Upper lobe of right lung (tissue), 1 donor: Measurements from ENCODE around the gene ZNF524. TPM values are rescaled to one million over a fixed set of nuclear protein-coding genes. Genes with fewer than 3 reads are reported as not detected.

Experiments
- ATAC-seq: fragments of 200-7000 bp; cut with Tn5 transposase; one replicate; pipeline ENCODE4 v1.9.1; 2020; ENCODE audit warnings: mild to moderate bottlenecking, moderate library complexity
- DNase-seq: peaks from one replicate; pipeline ENCODE4 v3.0.0-alpha.2; 2020
- H3K27ac ChIP-seq: fragments of 200-600 bp; one replicate; pipeline ENCODE4 v1.8.0; 2022
- H3K27me3 ChIP-seq: fragments of 200-600 bp; one replicate; pipeline ENCODE4 v1.8.0; 2022; ENCODE audit warnings: mild to moderate bottlenecking
- H3K36me3 ChIP-seq: fragments of 200-600 bp; one replicate; pipeline ENCODE4 v1.8.0; 2022
- H3K4me1 ChIP-seq: fragments of 200-600 bp; one replicate; pipeline ENCODE4 v1.8.0; 2022
- H3K4me3 ChIP-seq: fragments of 200-600 bp; one replicate; pipeline ENCODE4 v1.8.0; 2022; ENCODE audit warnings: mild to moderate bottlenecking
- H3K9me3 ChIP-seq: fragments of 200-600 bp; one replicate; pipeline ENCODE4 v1.8.0; 2022
- intact Hi-C: fragments of 100-400 bp; cut with DNase I; formaldehyde crosslinking; loops from one replicate; pipeline ENCODE4 v1.11.0; 2022
- total RNA-seq: library from RNA; stranded (reverse); fragmentation: NEBNext Ultra II Directional; extraction: Animal tissue kit (Norgen Biotek cat#: 25700); gene quantifications from one replicate; pipeline ENCODE4 v1.2.1, GENCODE V29; 2021
- TF ChIP-seq, protein P1 (sequence below): fragments of 200-600 bp; IDR thresholded peaks from one replicate; pipeline ENCODE4 v1.8.0; 2022; ENCODE audit warnings: antibody characterized with exemption
- donor health status: DM: no; HTN: yes; CAD: no; lungs with severe emphysema.

ZNF524 gene
- total RNA-seq, 1 donor from 2014 or later = 28.6 TPM

- ATAC-seq (no peak), DNase-seq (no peak)
- no peaks in the 10 kb centered on the region for H3K27me3 ChIP-seq
- no peaks in the 10 kb centered on the region for H3K36me3 ChIP-seq
- no peak overlapping the region for H3K4me3 ChIP-seq
- H3K27ac ChIP-seq = no peak overlapping the region
- TF ChIP-seq, protein P1, sequence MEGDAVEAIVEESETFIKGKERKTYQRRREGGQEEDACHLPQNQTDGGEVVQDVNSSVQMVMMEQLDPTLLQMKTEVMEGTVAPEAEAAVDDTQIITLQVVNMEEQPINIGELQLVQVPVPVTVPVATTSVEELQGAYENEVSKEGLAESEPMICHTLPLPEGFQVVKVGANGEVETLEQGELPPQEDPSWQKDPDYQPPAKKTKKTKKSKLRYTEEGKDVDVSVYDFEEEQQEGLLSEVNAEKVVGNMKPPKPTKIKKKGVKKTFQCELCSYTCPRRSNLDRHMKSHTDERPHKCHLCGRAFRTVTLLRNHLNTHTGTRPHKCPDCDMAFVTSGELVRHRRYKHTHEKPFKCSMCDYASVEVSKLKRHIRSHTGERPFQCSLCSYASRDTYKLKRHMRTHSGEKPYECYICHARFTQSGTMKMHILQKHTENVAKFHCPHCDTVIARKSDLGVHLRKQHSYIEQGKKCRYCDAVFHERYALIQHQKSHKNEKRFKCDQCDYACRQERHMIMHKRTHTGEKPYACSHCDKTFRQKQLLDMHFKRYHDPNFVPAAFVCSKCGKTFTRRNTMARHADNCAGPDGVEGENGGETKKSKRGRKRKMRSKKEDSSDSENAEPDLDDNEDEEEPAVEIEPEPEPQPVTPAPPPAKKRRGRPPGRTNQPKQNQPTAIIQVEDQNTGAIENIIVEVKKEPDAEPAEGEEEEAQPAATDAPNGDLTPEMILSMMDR = no peak
- intact Hi-C loops = no loop called here
- H3K4me1 ChIP-seq = no peaks in the 10 kb centered on the region
- H3K9me3 ChIP-seq = no peaks in the 10 kb centered on the region
Observed at GRCh38 chr19:55553217-55554182, 46.6 kb upstream of the ZNF524 start.

DNA sequence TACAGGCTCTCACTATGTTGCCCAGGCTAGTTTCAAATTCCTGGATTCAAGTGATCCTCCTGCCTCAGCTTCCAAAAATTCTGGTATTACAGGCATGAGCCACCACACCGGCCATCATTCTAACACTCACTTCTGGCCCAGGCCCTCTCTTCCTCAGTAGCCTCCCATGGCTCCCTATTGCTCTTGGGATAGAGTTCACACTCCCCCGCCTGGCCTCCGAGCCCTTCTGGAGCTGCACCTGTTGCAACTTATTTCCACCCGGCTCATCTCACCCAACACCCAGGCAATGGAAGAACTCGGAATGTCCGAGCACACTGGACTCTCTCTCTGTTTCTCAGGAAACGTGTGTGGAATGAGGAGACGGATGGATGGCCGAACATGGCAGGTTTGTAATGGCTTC lies 45.8 kb upstream of the ZNF524 start:
- ATAC-seq = no peak
- intact Hi-C loops = no loop called here
- no peak for DNase-seq
- no peak overlapping the region for H3K27ac ChIP-seq
- H3K27me3 ChIP-seq = no peaks in the 10 kb centered on the region
- H3K36me3 ChIP-seq = no peaks in the 10 kb centered on the region
- no peak overlapping the region for H3K4me3 ChIP-seq
- H3K9me3 ChIP-seq = no peaks in the 10 kb centered on the region
- H3K4me1 ChIP-seq = no peaks in the 10 kb centered on the region
- TF ChIP-seq, protein P1 = no peak

DNA sequence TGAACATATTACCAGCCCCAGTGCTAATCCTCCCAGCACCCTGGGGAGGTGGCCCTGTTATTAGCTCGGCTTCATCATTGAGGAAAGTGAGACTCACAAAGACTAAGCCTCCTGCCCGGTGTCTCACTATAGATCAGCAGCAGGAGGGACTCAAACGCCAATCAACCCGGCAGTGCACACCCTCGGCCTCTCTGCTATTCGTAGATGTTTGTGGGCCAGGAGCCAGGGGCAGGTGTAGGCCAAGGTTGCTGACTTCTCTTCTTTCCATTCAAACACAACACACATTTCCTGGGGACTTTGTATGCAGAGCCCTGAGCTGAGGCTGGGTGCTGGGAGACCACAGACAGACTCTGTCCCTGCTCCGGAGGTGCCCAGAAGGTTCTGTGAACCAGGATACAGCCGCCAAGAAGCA lies 45.3 kb upstream of the ZNF524 start:
- TF ChIP-seq, protein P1 = no peak
- intact Hi-C loops = no loop called here
- H3K4me3 ChIP-seq = no peak overlapping the region
- no peaks in the 10 kb centered on the region for H3K27me3 ChIP-seq
- no peak overlapping the region for H3K27ac ChIP-seq
- no peaks in the 10 kb centered on the region for H3K36me3 ChIP-seq
- H3K4me1 ChIP-seq = no peaks in the 10 kb centered on the region
- DNase-seq (no peak), ATAC-seq (no peak)
- H3K9me3 ChIP-seq = no peaks in the 10 kb centered on the region

GRCh38 chr19:55559684-55560083 lies 40.4 kb upstream of the ZNF524 start:
- DNase-seq = no peak
- Histone ChIP-seq H3K36me3 (no peaks in the 10 kb centered on the region), H3K4me1 (no peaks in the 10 kb centered on the region), H3K9me3 (no peaks in the 10 kb centered on the region), H3K4me3 (no peak overlapping the region), H3K27me3 (no peaks in the 10 kb centered on the region), H3K27ac (no peak overlapping the region)
- TF ChIP-seq, protein P1 = no peak
- ATAC-seq = no peak
- intact Hi-C loops = no loop called here

GRCh38 chr19:55563261-55563690 lies 36.8 kb upstream of the ZNF524 start:
- H3K9me3 ChIP-seq = no peaks in the 10 kb centered on the region
- intact Hi-C loops = no loop called here
- no peak overlapping the region for H3K27ac ChIP-seq
- ATAC-seq (peak; percentile 84), DNase-seq (no peak)
- H3K4me1 ChIP-seq = no peaks in the 10 kb centered on the region
- H3K27me3 ChIP-seq = no peaks in the 10 kb centered on the region
- H3K36me3 ChIP-seq = no peaks in the 10 kb centered on the region
- H3K4me3 ChIP-seq = no peak overlapping the region
- TF ChIP-seq, protein P1 = no peak
